ENCODE results near the gene FIBP.

FIBP gene

DNA sequence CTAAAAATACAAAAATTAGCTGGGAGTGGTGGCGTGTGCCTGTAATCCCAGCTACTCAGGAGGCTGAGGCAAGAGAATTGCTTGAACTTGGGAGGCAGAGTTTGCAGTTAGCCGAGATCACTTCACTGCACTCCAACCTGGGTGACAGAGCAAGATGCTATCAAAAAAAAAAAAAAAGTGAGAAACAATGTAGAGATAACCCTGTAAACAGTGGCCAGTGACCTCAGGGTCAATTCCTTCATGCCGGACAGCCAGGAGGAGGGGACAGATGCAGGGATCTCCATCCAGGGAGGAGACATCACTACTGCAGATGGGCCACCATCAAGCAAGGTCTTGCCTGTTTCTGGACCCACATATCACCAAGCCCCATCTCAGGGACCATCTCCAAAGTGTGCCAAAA, 40.5 kb downstream of the FIBP start:
- DNase-seq (ENCODE audit: low read depth in 3 of 3): no peak

DNA sequence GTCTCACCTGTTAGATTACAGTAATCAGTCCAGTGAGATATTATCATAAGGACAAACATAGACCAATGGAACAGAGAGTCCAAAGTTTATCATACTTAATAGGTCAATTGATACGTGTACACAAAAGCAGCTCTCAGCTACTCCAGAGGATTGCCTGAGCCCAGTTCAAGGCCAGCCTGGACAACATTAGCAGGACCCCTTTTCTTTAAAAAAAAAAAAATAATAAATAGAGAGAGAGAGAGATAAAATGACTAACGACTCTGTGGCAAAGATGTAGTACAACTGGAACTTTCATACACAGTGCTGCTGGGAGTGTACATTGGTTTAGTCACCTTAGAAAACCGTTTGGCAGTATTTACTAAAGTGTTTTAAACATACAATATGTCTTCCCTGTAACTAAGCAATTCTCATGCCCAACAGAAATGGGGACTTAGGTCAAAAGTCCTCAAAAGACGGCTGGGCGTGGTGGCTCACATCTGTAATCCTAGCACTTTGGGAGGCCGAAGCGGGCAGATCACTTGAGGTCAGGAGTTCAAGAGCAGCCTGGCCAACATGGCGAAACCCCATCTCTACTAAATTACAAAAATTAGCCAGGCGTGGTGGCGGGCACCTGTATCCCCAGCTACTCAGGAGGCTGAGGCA, 43.9 kb downstream of the FIBP start:
- DNase-seq (ENCODE audit: low read depth in 3 of 3): no peak

DNA sequence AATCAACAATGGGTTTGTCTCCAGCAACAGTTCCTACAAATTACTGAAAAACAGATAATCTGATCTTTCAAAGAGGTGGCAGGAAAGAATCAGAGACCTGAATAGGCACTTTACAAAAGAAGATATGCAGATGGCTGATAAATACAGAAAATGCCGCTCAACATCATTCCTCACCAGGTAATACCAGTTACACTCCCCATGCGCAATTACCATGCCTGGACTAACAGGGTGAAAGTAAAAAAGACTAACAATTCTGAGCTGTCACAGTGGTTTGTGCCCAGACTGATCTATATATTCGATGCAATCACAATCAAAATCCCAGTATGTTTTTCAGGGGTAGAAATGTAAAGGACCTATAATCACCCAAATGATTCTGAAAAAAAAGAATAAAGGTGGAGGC, 44.5 kb downstream of the FIBP start:
- no peak for DNase-seq (ENCODE audit: low read depth in 3 of 3)

DNA sequence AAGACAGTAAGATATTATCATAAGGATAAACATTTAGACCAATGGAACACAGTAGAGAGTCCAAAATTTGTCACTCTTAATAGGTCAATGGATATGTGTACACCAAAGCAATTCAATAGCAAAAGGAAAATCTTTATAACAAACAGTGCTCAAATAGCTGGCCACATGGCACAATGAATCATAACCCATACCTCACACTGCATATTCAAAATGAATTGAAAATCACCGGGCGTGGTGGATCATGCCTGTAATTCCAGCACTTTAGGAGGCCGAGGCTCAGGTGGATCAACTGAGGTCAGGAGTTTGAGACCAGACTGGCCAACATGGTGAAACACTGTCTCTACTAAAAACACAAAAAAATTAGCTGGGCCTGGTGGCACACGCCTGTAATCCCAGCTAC, 46.1 kb downstream of the FIBP start:
- no peak for DNase-seq (ENCODE audit: low read depth in 3 of 3)

DNA sequence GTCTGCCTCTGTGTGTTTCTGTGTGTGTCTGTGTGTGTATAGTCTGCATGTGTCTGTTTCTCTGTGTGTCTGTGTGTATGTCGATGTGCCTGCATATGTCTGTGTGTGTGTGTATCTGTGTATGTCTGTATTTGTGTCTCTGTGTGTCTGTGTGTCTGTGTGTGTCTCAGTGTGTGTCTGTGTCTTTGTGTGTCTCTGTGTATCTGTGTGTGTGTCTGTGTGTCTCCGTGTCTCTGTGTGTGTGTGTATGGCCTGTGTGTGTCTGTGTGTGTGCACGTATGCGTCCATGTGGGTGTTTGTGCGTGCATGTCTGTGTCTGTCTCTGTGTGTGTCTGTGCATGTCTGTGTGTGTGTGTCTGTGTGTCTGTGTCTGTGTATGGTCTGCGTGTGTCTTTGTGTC, 54.1 kb downstream of the FIBP start:
- no peak for DNase-seq (ENCODE audit: low read depth in 3 of 3)

All from stimulated activated CD4-positive, alpha-beta T cell treated with anti-CD3 and anti-CD28 coated beads, TNF-alpha, amount 100 ng/mL, for 48 hours (primary cell).